ENCODE data around the gene LIF. TPM values are rescaled to one million over a fixed set of nuclear protein-coding genes. Genes with fewer than 3 reads are reported as not detected.
A peak's percentile ranks its signal among the peaks of the same experiment; 100 is the strongest.

Gene LIF
- total and polyA plus RNA-seq, 2 donors (not counting 3 experiments of a cell fraction or from before 2014, with no cell fraction given): 0.12 to 0.27 TPM

DNA sequence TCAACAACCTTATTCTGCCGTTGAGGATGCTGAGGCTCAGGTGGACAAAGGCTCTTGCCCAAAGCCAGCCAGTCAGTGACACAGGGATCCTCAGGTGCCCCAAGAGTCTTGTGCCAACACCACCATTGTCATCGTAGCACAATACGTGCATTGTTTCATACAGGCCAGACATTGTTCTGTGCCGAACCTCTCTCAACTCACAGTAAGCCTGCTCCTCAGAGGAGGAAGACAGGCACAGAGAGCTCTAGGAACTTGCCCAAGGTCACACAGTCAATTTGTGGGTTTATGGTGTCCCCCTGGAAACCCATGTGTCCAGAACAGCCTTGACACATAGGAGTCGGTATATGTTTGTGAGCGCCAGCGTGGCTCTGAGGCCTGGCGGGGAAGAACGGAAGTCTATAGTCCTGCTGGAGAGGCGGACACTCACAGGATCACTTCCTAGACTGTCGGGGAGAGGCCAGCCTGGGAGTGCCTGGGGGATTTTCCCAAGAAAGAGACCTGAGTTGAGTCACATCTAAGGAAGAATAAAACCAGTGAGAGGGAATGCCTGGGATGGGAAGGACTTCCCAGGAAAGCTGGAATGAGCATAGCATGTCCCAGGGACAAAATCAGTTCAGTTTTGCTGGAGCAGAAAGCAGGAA is 20.2 kb downstream of the LIF start:
- H2AFZ ChIP-seq (ENCODE audit: low read depth, low read length): no peak overlapping the region
- H3K9ac ChIP-seq (replicated peaks; ENCODE audit: extremely low read depth, insufficient read depth, low read length): no peak overlapping the region
- H3K4me2 ChIP-seq (ENCODE audit: insufficient read depth, low read length): no peak overlapping the region
- no peaks in the 10 kb centered on the region for H3K79me2 ChIP-seq (ENCODE audit: control insufficient read depth, insufficient read depth, low read length)
- ChIA-PET CTCF (interaction anchor here (0.8 kb wide), 1 partner anchor 31 kb away, joined by 3 read pairs; no protein-coding TSS in a partner anchor), POLR2A (no interaction called here)
- TF ChIP-seq EZH2 (IDR thresholded peaks at IDR 0.05; ENCODE audit: borderline replicate concordance, low read depth, low read length, severe bottlenecking) (no peak), POLR2AphosphoS5 (IDR thresholded peaks at IDR 0.05; ENCODE audit: insufficient read depth, low read depth, low read length) (no peak), GATA2 (IDR thresholded peaks at IDR 0.05; ENCODE audit: insufficient read depth, insufficient read length, low read depth, low read length) (no peak), CTCF (IDR thresholded peaks at IDR 0.05; ENCODE audit: extremely low read depth in 1 of 2, insufficient read depth in 1 of 2, low read depth in 1 of 2, low read length in 2 of 2) (no peak), FOS (IDR thresholded peaks at IDR 0.05; ENCODE audit: borderline replicate concordance, insufficient read depth, low read length) (no peak), POLR2A (IDR thresholded peaks at IDR 0.05; ENCODE audit: low read depth, low read length) (no peak), MYC (IDR thresholded peaks at IDR 0.05; ENCODE audit: low read depth, low read length) (no peak), MAX (IDR thresholded peaks at IDR 0.05; ENCODE audit: insufficient read depth, insufficient read length) (no peak)
- FAIRE-seq (no peak), DNase-seq (ENCODE audit: low read depth, low spot score) (peak; percentile 20)
- no peaks in the 10 kb centered on the region for H3K9me3 ChIP-seq (replicated peaks; ENCODE audit: control insufficient read depth, insufficient read depth, low read length)
- H3K27me3 ChIP-seq (ENCODE audit: control insufficient read depth in 2 of 2, insufficient read depth in 2 of 2, low read length in 2 of 2): peaks cover 11 to 24% of the 10 kb centered on the region in 2 experiments
- H3K9me1 ChIP-seq (replicated peaks; ENCODE audit: control insufficient read depth, extremely low read depth, insufficient read depth, low read length): no peaks in the 10 kb centered on the region
- dilution Hi-C loops (cut with MboI; ENCODE audit: extremely low pct_ligation_motif_present, low sequenced_read_pairs): no loop called here
- BruUV-seq (replicated peaks): no TSS peak
- intact Hi-C loops (cut with micrococcal nuclease): no loop called here
- H3K36me3 ChIP-seq (ENCODE audit: control insufficient read depth in 2 of 2, extremely low read depth in 1 of 2, insufficient read depth in 2 of 2, low read length in 2 of 2): no peaks in the 10 kb centered on the region
- H3K4me1 ChIP-seq (ENCODE audit: control insufficient read depth, extremely low read depth, insufficient read depth, low read length): no peaks in the 10 kb centered on the region
- no peak overlapping the region for H3K4me3 ChIP-seq (replicated peaks in 1 of 3; ENCODE audit: insufficient read depth in 1 of 3, low read depth in 1 of 3, low read length in 3 of 3)
- no peak overlapping the region for H3K27ac ChIP-seq (ENCODE audit: insufficient read depth, low read depth, low read length)
- H4K20me1 ChIP-seq (replicated peaks; ENCODE audit: control insufficient read depth, extremely low read depth, insufficient read depth, low read length): no peaks in the 10 kb centered on the region
